Neural cell (in vitro differentiated cells): ENCODE measurements around the gene HEMK1.

ENCODE experiments used
- CTCF ChIP-seq: fragments of 450-650 bp; IDR thresholded peaks from 2 replicates; pipeline ENCODE4 v1.5.1; 2014; ENCODE audit warnings: antibody characterized with exemption, mild to moderate bottlenecking, moderate library complexity; ENCODE audit not compliant: poor library complexity, severe bottlenecking
- EP300 ChIP-seq: fragments of 450-650 bp; conservative IDR thresholded peaks from 2 replicates; pipeline ENCODE4 v1.6.1; 2014; ENCODE audit warnings: antibody characterized with exemption, mild to moderate bottlenecking, moderate library complexity; ENCODE audit not compliant: poor library complexity, severe bottlenecking
- EZH2 ChIP-seq: fragments of 200-600, 300-800 bp; shearing (Covaris generic), sonication (generic); IDR thresholded peaks from 2 replicates; pipeline ENCODE4 v1.6.1; 2014; ENCODE audit warnings: antibody characterized with exemption, low read length, borderline replicate concordance, mild to moderate bottlenecking; ENCODE audit not compliant: insufficient read depth, poor library complexity, severe bottlenecking
- MXI1 ChIP-seq: fragments of 450-650 bp; conservative IDR thresholded peaks from 2 replicates; pipeline ENCODE4 v1.6.1; 2014; ENCODE audit warnings: antibody characterized with exemption, mild to moderate bottlenecking; ENCODE audit not compliant: poor library complexity, severe bottlenecking
- POLR2AphosphoS5 ChIP-seq: IDR thresholded peaks from 2 replicates; pipeline ENCODE4 v1.6.1; 2012
- REST ChIP-seq: IDR thresholded peaks from 2 replicates; pipeline ENCODE4 v1.6.1; 2012; ENCODE audit warnings: borderline replicate concordance
- SMC3 ChIP-seq: fragments of 450-650 bp; conservative IDR thresholded peaks from 2 replicates; pipeline ENCODE4 v1.6.1; 2014; ENCODE audit warnings: antibody characterized with exemption, mild to moderate bottlenecking, moderate library complexity; ENCODE audit not compliant: poor library complexity
- TAF1 ChIP-seq: IDR thresholded peaks from 2 replicates; pipeline ENCODE4 v1.6.1; 2012; ENCODE audit warnings: low read depth

GRCh38 chr3:50607271-50608091 lies 38.2 kb downstream of the HEMK1 start:
- TF ChIP-seq EP300 (no peak), EZH2 (no peak), CTCF (no peak), POLR2AphosphoS5 (no peak), REST (no peak), SMC3 (no peak), MXI1 (no peak), TAF1 (no peak)
